Liver (tissue), 9 donors: ENCODE results near the gene RNU6-7. TPM values are rescaled to one million over a fixed set of nuclear protein-coding genes. Genes with fewer than 3 reads are reported as not detected.

Experiments used
- DNase-seq: peaks from one replicate; pipeline ENCODE4 v3.0.0-alpha.2; 2017; ENCODE audit warnings: low spot score
- H3K27ac ChIP-seq, 2 donors: one replicate each; pipeline ENCODE4 v1.7.0; 2013; ENCODE audit warnings: inconsistent platforms in 2 of 2, low read length in 2 of 2, control low read depth in 1 of 2, low read depth in 1 of 2, mild to moderate bottlenecking in 1 of 2
- H3K27me3 ChIP-seq, 4 donors: one replicate each; pipeline versions ENCODE4 v1.6.1 to v1.7.0; 2013; ENCODE audit warnings: low read length in 3 of 4, inconsistent platforms in 1 of 4, mild to moderate bottlenecking in 1 of 4, moderate library complexity in 1 of 4; ENCODE audit not compliant: control insufficient read depth in 4 of 4, insufficient read depth in 4 of 4
- H3K36me3 ChIP-seq, 4 donors: one replicate each; pipeline versions ENCODE4 v1.6.1 to v1.7.0; 2013; ENCODE audit warnings: low read length in 3 of 4, mild to moderate bottlenecking in 3 of 4, low read depth in 1 of 4, moderate library complexity in 1 of 4; ENCODE audit not compliant: control insufficient read depth in 4 of 4, insufficient read depth in 3 of 4
- H3K4me1 ChIP-seq, 4 donors: one replicate each; pipeline versions ENCODE4 v1.6.1 to v1.7.0; 2013; ENCODE audit warnings: low read length in 3 of 4, mild to moderate bottlenecking in 3 of 4, moderate library complexity in 1 of 4; ENCODE audit not compliant: control insufficient read depth in 4 of 4, insufficient read depth in 4 of 4
- H3K4me3 ChIP-seq, 3 donors: one replicate each; pipeline versions ENCODE4 v1.6.1 to v1.7.0; 2013; ENCODE audit warnings: low read length in 3 of 3, control low read depth in 1 of 3, low read depth in 1 of 3, mild to moderate bottlenecking in 1 of 3
- H3K9ac ChIP-seq, 2 donors: one replicate each; pipeline ENCODE4 v1.7.0; 2013; ENCODE audit warnings: low read length in 2 of 2, mild to moderate bottlenecking in 2 of 2, moderate library complexity in 2 of 2, control low read depth in 1 of 2, low read depth in 1 of 2
- H3K9me3 ChIP-seq, 4 donors: one replicate each; pipeline versions ENCODE4 v1.6.1 to v1.7.0; 2013; ENCODE audit warnings: low read length in 3 of 4; ENCODE audit not compliant: control insufficient read depth in 4 of 4
- ATF3 ChIP-seq: IDR thresholded peaks from 2 replicates; pipeline ENCODE4 v1.6.1; 2016; ENCODE audit warnings: antibody characterized with exemption
- EGR1 ChIP-seq, 2 donors: IDR thresholded peaks; 2 replicates each; pipeline ENCODE4 v1.6.1; 2016 to 2018; ENCODE audit warnings: antibody characterized with exemption in 2 of 2, low read depth in 2 of 2
- HNF4A ChIP-seq, 2 donors: conservative IDR thresholded peaks; 2 replicates each; pipeline ENCODE4 v1.6.1; 2016; ENCODE audit warnings: antibody characterized with exemption in 2 of 2, mild to moderate bottlenecking in 2 of 2
- HNF4G ChIP-seq: IDR thresholded peaks from 2 replicates; pipeline ENCODE4 v1.6.1; 2016; ENCODE audit warnings: antibody characterized with exemption
- JUND ChIP-seq, 2 donors: IDR thresholded peaks; 2 replicates each; pipeline ENCODE4 v1.6.1; 2016; ENCODE audit warnings: antibody characterized with exemption in 2 of 2
- RXRA ChIP-seq, 2 donors: IDR thresholded peaks; 2 replicates each; pipeline ENCODE4 v1.6.1; 2017 to 2018; ENCODE audit warnings: antibody characterized with exemption in 2 of 2, mild to moderate bottlenecking in 1 of 2
- SP1 ChIP-seq: IDR thresholded peaks from 2 replicates; pipeline ENCODE4 v1.6.1; 2018; ENCODE audit warnings: antibody characterized with exemption, mild to moderate bottlenecking
- TAF1 ChIP-seq: conservative IDR thresholded peaks from 2 replicates; pipeline ENCODE4 v1.6.1; 2016; ENCODE audit warnings: antibody characterized with exemption, mild to moderate bottlenecking
- YY1 ChIP-seq: IDR thresholded peaks from 2 replicates; pipeline ENCODE4 v1.6.1; 2016; ENCODE audit warnings: antibody characterized with exemption, mild to moderate bottlenecking
- WGBS: extraction: QIAGEN DNeasy Blood & Tissue Kit; methylation state at CpG from one replicate; pipeline ENCODE4 v1.1.7; 2013; 5-methylcytosine and 5-hydroxymethylcytosine counted together
- polyA plus RNA-seq, 2 donors: library from polyadenylated mRNA; stranded (reverse) in 1 of 2; unstranded in 1 of 2; fragments of 200-250 nt in 1 of 2; fragments of >200 nt in 1 of 2; fragmentation: Nextera tagmentation in 1 of 2; extraction: Ambion mirVana in 1 of 2; gene quantifications; one replicate each; pipeline versions ENCODE4 v1.2.1 to v1.2.3, GENCODE V29; 2013 to 2015
- total RNA-seq, 2 donors: library from RNA; depleted of rRNA; stranded (reverse); fragments of >200 nt; gene quantifications; one replicate each; pipeline ENCODE4 v1.2.3, GENCODE V29; 2014
- TF ChIP-seq, protein P1 (sequence below): IDR thresholded peaks from 2 replicates; pipeline ENCODE4 v1.6.1; 2016; ENCODE audit warnings: antibody characterized with exemption, mild to moderate bottlenecking
- TF ChIP-seq, protein P2 (sequence below): IDR thresholded peaks from 2 replicates; pipeline ENCODE4 v1.6.1; 2016; ENCODE audit warnings: antibody characterized with exemption
- donor health status: healthy.
- donor health status: healthy.
- donor health status: healthy.
- donor health status: healthy.
- donor health status: healthy.

The RNU6-7 gene
- total and polyA plus RNA-seq, 4 donors: not detected

DNA sequence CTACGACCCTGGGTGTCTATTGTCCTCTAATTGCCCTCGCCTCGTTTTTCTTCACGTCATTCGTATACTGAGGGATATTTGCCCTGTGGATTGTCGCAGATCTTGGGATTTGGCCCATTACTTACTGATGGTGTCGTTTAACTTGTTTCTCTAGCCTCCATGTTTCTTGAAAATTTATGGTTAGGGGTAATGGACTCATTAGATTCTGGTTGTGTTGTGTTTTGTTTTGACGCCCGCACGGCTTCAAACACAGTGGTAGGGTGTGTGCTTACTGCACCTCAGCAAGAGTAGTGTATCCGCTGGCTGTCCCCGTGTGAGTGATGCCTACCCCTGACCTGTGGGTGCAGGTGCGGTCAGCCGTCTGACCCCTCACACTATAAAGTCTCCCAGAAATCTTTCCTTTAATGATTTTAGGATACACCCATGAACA is 2.1 kb downstream of the RNU6-7 start:
- TF ChIP-seq RXRA (IDR thresholded peaks at IDR 0.05) (peak in 1 of 2 donors; percentile 26), EGR1 (IDR thresholded peaks at IDR 0.05; ENCODE audit: low read depth in 2 of 2) (no peak)
- H3K27me3 ChIP-seq: no peaks in the 10 kb centered on the region
- 2% methylated on average over 14 of the region's 14 CpGs for WGBS
- peak overlapping the region; percentile 76 to 85 (median 85) for H3K4me3 ChIP-seq
- no peaks in the 10 kb centered on the region for H3K36me3 ChIP-seq
- no peaks in the 10 kb centered on the region for H3K9me3 ChIP-seq
- no peak for DNase-seq
- H3K4me1 ChIP-seq: peaks cover 0 to 25% (median 17%) of the 10 kb centered on the region in 4 donors
- peak overlapping the region; percentile 74 to 76 for H3K9ac ChIP-seq
- peak overlapping the region; percentile 76 to 84 for H3K27ac ChIP-seq

GRCh38 chr14:32205554-32205953 is 3.7 kb downstream of the RNU6-7 start:
- WGBS: 96% methylated on average over 3 of the region's 3 CpGs
- TF ChIP-seq RXRA (IDR thresholded peaks at IDR 0.05): no peak
- no peak for TF ChIP-seq ATF3
- no peak for TF ChIP-seq SP1
- no peak for TF ChIP-seq HNF4A (conservative IDR thresholded peaks at IDR 0.05)
- TF ChIP-seq JUND (IDR thresholded peaks at IDR 0.05): no peak
- TF ChIP-seq EGR1 (IDR thresholded peaks at IDR 0.05; ENCODE audit: low read depth in 2 of 2): no peak

GRCh38 chr14:32205984-32206383 is 4.1 kb downstream of the RNU6-7 start:
- no peak for DNase-seq
- TF ChIP-seq, protein P1, sequence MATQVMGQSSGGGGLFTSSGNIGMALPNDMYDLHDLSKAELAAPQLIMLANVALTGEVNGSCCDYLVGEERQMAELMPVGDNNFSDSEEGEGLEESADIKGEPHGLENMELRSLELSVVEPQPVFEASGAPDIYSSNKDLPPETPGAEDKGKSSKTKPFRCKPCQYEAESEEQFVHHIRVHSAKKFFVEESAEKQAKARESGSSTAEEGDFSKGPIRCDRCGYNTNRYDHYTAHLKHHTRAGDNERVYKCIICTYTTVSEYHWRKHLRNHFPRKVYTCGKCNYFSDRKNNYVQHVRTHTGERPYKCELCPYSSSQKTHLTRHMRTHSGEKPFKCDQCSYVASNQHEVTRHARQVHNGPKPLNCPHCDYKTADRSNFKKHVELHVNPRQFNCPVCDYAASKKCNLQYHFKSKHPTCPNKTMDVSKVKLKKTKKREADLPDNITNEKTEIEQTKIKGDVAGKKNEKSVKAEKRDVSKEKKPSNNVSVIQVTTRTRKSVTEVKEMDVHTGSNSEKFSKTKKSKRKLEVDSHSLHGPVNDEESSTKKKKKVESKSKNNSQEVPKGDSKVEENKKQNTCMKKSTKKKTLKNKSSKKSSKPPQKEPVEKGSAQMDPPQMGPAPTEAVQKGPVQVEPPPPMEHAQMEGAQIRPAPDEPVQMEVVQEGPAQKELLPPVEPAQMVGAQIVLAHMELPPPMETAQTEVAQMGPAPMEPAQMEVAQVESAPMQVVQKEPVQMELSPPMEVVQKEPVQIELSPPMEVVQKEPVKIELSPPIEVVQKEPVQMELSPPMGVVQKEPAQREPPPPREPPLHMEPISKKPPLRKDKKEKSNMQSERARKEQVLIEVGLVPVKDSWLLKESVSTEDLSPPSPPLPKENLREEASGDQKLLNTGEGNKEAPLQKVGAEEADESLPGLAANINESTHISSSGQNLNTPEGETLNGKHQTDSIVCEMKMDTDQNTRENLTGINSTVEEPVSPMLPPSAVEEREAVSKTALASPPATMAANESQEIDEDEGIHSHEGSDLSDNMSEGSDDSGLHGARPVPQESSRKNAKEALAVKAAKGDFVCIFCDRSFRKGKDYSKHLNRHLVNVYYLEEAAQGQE: no peak
- TF ChIP-seq RXRA (IDR thresholded peaks at IDR 0.05): no peak
- TF ChIP-seq, protein P2, sequence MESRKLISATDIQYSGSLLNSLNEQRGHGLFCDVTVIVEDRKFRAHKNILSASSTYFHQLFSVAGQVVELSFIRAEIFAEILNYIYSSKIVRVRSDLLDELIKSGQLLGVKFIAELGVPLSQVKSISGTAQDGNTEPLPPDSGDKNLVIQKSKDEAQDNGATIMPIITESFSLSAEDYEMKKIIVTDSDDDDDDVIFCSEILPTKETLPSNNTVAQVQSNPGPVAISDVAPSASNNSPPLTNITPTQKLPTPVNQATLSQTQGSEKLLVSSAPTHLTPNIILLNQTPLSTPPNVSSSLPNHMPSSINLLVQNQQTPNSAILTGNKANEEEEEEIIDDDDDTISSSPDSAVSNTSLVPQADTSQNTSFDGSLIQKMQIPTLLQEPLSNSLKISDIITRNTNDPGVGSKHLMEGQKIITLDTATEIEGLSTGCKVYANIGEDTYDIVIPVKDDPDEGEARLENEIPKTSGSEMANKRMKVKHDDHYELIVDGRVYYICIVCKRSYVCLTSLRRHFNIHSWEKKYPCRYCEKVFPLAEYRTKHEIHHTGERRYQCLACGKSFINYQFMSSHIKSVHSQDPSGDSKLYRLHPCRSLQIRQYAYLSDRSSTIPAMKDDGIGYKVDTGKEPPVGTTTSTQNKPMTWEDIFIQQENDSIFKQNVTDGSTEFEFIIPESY: no peak
- no peak for TF ChIP-seq EGR1 (IDR thresholded peaks at IDR 0.05; ENCODE audit: low read depth in 2 of 2)
- TF ChIP-seq JUND (IDR thresholded peaks at IDR 0.05): no peak
- no peak for TF ChIP-seq YY1
- TF ChIP-seq TAF1: no peak
- no peak for TF ChIP-seq HNF4G
- Histone ChIP-seq H3K36me3 (no peaks in the 10 kb centered on the region), H3K9ac (no peak overlapping the region), H3K27ac (no peak overlapping the region), H3K9me3 (no peaks in the 10 kb centered on the region), H3K4me3 (no peak overlapping the region), H3K4me1 (peaks cover 0 to 18% (median 12%) of the 10 kb centered on the region in 4 donors), H3K27me3 (no peaks in the 10 kb centered on the region)
- WGBS: 80% methylated on average over 4 of the region's 4 CpGs

More at GRCh38 chr14:32205554-32205953, 3.7 kb downstream of the RNU6-7 start:
- Histone ChIP-seq H3K27me3 (no peaks in the 10 kb centered on the region), H3K27ac (no peak overlapping the region), H3K4me1 (peaks cover 0 to 21% (median 13%) of the 10 kb centered on the region in 4 donors), H3K9ac (no peak overlapping the region), H3K4me3 (no peak overlapping the region), H3K36me3 (no peaks in the 10 kb centered on the region), H3K9me3 (no peaks in the 10 kb centered on the region)
- DNase-seq: no peak
